Neural cell (in vitro differentiated cells): ENCODE measurements around the gene ORM2. TPM values are rescaled to one million over a fixed set of nuclear protein-coding genes. Genes with fewer than 3 reads are reported as not detected.

Experiments used
- H2AFZ ChIP-seq: fragments of 200-600, 300-800 bp; sonication (generic), shearing (Covaris generic); 2 replicates; pipeline ENCODE4 v1.6.0; 2014; ENCODE audit warnings: low read depth, mild to moderate bottlenecking, antibody characterized with exemption, low read length, moderate library complexity
- H3F3A ChIP-seq: fragments of 200-600 bp; shearing (Covaris generic); 2 replicates; pipeline ENCODE4 v1.6.1; 2016; ENCODE audit warnings: mild to moderate bottlenecking, moderate library complexity, mixed read lengths, antibody characterized with exemption, low read length; ENCODE audit not compliant: insufficient read depth, poor library complexity, severe bottlenecking
- H3K27ac ChIP-seq: fragments of 200-600, 300-800 bp; sonication (generic), shearing (Covaris generic); 2 replicates; pipeline ENCODE4 v1.5.1; 2014; ENCODE audit warnings: mild to moderate bottlenecking, low read length, moderate library complexity
- H3K27me3 ChIP-seq: fragments of 300-800, 200-600 bp; sonication (generic), shearing (Covaris generic); 2 replicates; pipeline ENCODE4 v1.6.0; 2014; ENCODE audit warnings: mild to moderate bottlenecking, low read depth, low read length, moderate library complexity; ENCODE audit not compliant: insufficient read depth
- H3K36me3 ChIP-seq: fragments of 300-800, 200-600 bp; sonication (generic), shearing (Covaris generic); 2 replicates; pipeline ENCODE4 v1.5.1; 2014; ENCODE audit warnings: mild to moderate bottlenecking, antibody characterized with exemption, low read length, moderate library complexity; ENCODE audit not compliant: insufficient read depth
- H3K4me2 ChIP-seq: fragments of 300-800, 200-600 bp; sonication (generic), shearing (Covaris generic); 2 replicates; pipeline ENCODE4 v1.6.0; 2014; ENCODE audit warnings: mild to moderate bottlenecking, low read length
- H3K4me3 ChIP-seq: fragments of 300-800, 200-600 bp; sonication (generic), shearing (Covaris generic); 2 replicates; pipeline ENCODE4 v1.5.1; 2014; ENCODE audit warnings: mild to moderate bottlenecking, low read length, moderate library complexity
- H3K79me2 ChIP-seq: fragments of 200-600 bp; shearing (Covaris generic); replicated peaks from 2 replicates; pipeline ENCODE4 v1.6.0; 2014; ENCODE audit warnings: mild to moderate bottlenecking, low read length, moderate library complexity; ENCODE audit not compliant: insufficient read depth
- H3K9ac ChIP-seq: fragments of 300-800, 200-600 bp; sonication (generic), shearing (Covaris generic); 2 replicates; pipeline ENCODE4 v1.6.1; 2016; ENCODE audit warnings: mild to moderate bottlenecking, low read length, mixed read lengths
- H3K9me2 ChIP-seq: fragments of 200-600 bp; shearing (Covaris generic); 2 replicates; pipeline ENCODE4 v1.6.1; 2016; ENCODE audit warnings: mild to moderate bottlenecking, low read length, mixed read lengths; ENCODE audit not compliant: insufficient read depth
- H3K9me3 ChIP-seq: fragments of 200-600, 300-800 bp; sonication (generic), shearing (Covaris generic); 2 replicates; pipeline ENCODE4 v1.6.1; 2016; ENCODE audit warnings: mild to moderate bottlenecking, mixed run types, low read length, moderate library complexity, mixed read lengths
- H4K20me1 ChIP-seq: fragments of 200-600 bp; shearing (Covaris generic); 2 replicates; pipeline ENCODE4 v1.6.1; 2016; ENCODE audit warnings: mild to moderate bottlenecking, mixed run types; ENCODE audit not compliant: insufficient read depth
- CTCF ChIP-seq: fragments of 450-650 bp; IDR thresholded peaks from 2 replicates; pipeline ENCODE4 v1.5.1; 2014; ENCODE audit warnings: antibody characterized with exemption, mild to moderate bottlenecking, moderate library complexity; ENCODE audit not compliant: poor library complexity, severe bottlenecking
- EP300 ChIP-seq: fragments of 450-650 bp; conservative IDR thresholded peaks from 2 replicates; pipeline ENCODE4 v1.6.1; 2014; ENCODE audit warnings: antibody characterized with exemption, mild to moderate bottlenecking, moderate library complexity; ENCODE audit not compliant: poor library complexity, severe bottlenecking
- EZH2 ChIP-seq: fragments of 200-600, 300-800 bp; shearing (Covaris generic), sonication (generic); IDR thresholded peaks from 2 replicates; pipeline ENCODE4 v1.6.1; 2014; ENCODE audit warnings: antibody characterized with exemption, low read length, borderline replicate concordance, mild to moderate bottlenecking; ENCODE audit not compliant: insufficient read depth, poor library complexity, severe bottlenecking
- MXI1 ChIP-seq: fragments of 450-650 bp; conservative IDR thresholded peaks from 2 replicates; pipeline ENCODE4 v1.6.1; 2014; ENCODE audit warnings: antibody characterized with exemption, mild to moderate bottlenecking; ENCODE audit not compliant: poor library complexity, severe bottlenecking
- POLR2AphosphoS5 ChIP-seq: IDR thresholded peaks from 2 replicates; pipeline ENCODE4 v1.6.1; 2012
- RAD21 ChIP-seq: fragments of 450-650 bp; conservative IDR thresholded peaks from 2 replicates; pipeline ENCODE4 v1.6.1; 2014; ENCODE audit warnings: antibody characterized with exemption, mild to moderate bottlenecking, moderate library complexity
- SMC3 ChIP-seq: fragments of 450-650 bp; conservative IDR thresholded peaks from 2 replicates; pipeline ENCODE4 v1.6.1; 2014; ENCODE audit warnings: antibody characterized with exemption, mild to moderate bottlenecking, moderate library complexity; ENCODE audit not compliant: poor library complexity
- TAF1 ChIP-seq: IDR thresholded peaks from 2 replicates; pipeline ENCODE4 v1.6.1; 2012; ENCODE audit warnings: low read depth
- polyA plus RNA-seq: library from polyadenylated mRNA; depleted of rRNA; stranded (reverse); fragments of >200 nt; gene quantifications from 2 replicates; pipeline ENCODE4 v1.2.3, GENCODE V29; 2014
- TF ChIP-seq, protein P1 (sequence below): IDR thresholded peaks from 2 replicates; pipeline ENCODE4 v1.6.1; 2012; ENCODE audit warnings: borderline replicate concordance

ORM2 gene
- polyA plus RNA-seq, 1 donor from 2014 or later, result not detected

DNA sequence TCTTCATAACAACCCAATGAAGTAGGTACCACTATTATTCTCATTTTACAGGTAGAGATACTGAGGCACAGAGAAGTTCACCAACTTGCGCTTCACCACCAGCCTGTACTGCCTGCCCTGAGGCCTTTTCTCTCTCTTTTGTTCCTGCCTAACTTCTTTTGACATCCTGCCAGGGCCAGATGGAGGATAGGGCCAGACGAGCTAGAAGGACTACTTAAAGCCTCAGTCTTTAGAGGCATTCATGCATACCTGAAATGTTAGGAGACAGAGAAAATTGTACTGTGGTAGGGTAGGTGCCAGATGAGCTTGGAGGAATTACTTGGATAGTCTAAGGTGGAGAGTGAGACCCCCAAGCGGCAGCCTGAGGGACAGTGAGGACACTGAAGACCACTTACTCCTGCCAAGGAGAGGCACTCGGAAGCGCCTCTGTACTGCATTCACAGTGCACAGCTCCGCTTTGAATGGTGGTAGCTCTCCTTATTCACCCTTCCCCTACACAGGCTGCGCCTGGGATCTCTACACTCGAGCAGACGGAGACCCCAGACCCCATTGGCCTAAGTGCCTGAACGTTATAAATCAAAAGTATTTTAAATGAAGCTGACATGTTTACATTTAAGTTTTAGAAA, 13.0 kb upstream of the ORM2 start:
- H3F3A ChIP-seq, result no peaks in the 10 kb centered on the region
- H3K36me3 ChIP-seq, result no peaks in the 10 kb centered on the region
- no peak overlapping the region for H3K4me3 ChIP-seq
- H3K9me3 ChIP-seq, result no peaks in the 10 kb centered on the region
- no peak overlapping the region for H3K9ac ChIP-seq
- no peak overlapping the region for H3K4me2 ChIP-seq
- no peaks in the 10 kb centered on the region for H3K27me3 ChIP-seq
- TF ChIP-seq, protein P1, sequence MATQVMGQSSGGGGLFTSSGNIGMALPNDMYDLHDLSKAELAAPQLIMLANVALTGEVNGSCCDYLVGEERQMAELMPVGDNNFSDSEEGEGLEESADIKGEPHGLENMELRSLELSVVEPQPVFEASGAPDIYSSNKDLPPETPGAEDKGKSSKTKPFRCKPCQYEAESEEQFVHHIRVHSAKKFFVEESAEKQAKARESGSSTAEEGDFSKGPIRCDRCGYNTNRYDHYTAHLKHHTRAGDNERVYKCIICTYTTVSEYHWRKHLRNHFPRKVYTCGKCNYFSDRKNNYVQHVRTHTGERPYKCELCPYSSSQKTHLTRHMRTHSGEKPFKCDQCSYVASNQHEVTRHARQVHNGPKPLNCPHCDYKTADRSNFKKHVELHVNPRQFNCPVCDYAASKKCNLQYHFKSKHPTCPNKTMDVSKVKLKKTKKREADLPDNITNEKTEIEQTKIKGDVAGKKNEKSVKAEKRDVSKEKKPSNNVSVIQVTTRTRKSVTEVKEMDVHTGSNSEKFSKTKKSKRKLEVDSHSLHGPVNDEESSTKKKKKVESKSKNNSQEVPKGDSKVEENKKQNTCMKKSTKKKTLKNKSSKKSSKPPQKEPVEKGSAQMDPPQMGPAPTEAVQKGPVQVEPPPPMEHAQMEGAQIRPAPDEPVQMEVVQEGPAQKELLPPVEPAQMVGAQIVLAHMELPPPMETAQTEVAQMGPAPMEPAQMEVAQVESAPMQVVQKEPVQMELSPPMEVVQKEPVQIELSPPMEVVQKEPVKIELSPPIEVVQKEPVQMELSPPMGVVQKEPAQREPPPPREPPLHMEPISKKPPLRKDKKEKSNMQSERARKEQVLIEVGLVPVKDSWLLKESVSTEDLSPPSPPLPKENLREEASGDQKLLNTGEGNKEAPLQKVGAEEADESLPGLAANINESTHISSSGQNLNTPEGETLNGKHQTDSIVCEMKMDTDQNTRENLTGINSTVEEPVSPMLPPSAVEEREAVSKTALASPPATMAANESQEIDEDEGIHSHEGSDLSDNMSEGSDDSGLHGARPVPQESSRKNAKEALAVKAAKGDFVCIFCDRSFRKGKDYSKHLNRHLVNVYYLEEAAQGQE, result no peak
- TF ChIP-seq SMC3 (no peak), EZH2 (no peak), MXI1 (no peak), TAF1 (no peak), EP300 (no peak), POLR2AphosphoS5 (no peak), RAD21 (no peak), CTCF (no peak)
- H3K79me2 ChIP-seq, result no peaks in the 10 kb centered on the region
- H2AFZ ChIP-seq, result no peak overlapping the region
- no peaks in the 10 kb centered on the region for H4K20me1 ChIP-seq
- no peaks in the 10 kb centered on the region for H3K9me2 ChIP-seq
- no peak overlapping the region for H3K27ac ChIP-seq

GRCh38 chr9:114317665-114318357, 11.9 kb upstream of the ORM2 start:
- no peaks in the 10 kb centered on the region for H3K36me3 ChIP-seq
- no peak overlapping the region for H2AFZ ChIP-seq

More at GRCh38 chr9:114317665-114318357, 11.9 kb upstream of the ORM2 start:
- no peaks in the 10 kb centered on the region for H3K79me2 ChIP-seq
- no peaks in the 10 kb centered on the region for H3K9me2 ChIP-seq
- H3K27ac ChIP-seq, result no peak overlapping the region
- H3K4me3 ChIP-seq, result no peak overlapping the region
- no peak for TF ChIP-seq TAF1
- TF ChIP-seq, protein P1, result no peak
- TF ChIP-seq MXI1, result no peak
- TF ChIP-seq RAD21, result no peak
- TF ChIP-seq EP300, result no peak
- TF ChIP-seq SMC3, result no peak
- no peak for TF ChIP-seq EZH2
- TF ChIP-seq CTCF, result no peak
- no peak for TF ChIP-seq POLR2AphosphoS5
- H3K27me3 ChIP-seq, result no peaks in the 10 kb centered on the region
- H3F3A ChIP-seq, result no peaks in the 10 kb centered on the region
- H3K9ac ChIP-seq, result no peak overlapping the region
- no peak overlapping the region for H3K4me2 ChIP-seq
- H4K20me1 ChIP-seq, result no peaks in the 10 kb centered on the region
- H3K9me3 ChIP-seq, result no peaks in the 10 kb centered on the region
